HepG2 (cell line): Measurements from ENCODE around the gene HERC4. TPM values are rescaled to one million over a fixed set of nuclear protein-coding genes. Genes with fewer than 3 reads are reported as not detected.

Experiments used
- ATAC-seq: fragments of 200-7000 bp; cut with Tn5 transposase; 3 replicates; pipeline ENCODE4 v1.9.1; 2020; ENCODE audit warnings: mild to moderate bottlenecking, moderate library complexity
- BruUV-seq: library from RNA; stranded (reverse); fragments of 400-500 nt; replicated peaks from 2 replicates; lab custom pipeline; 2021; lab: Mats Ljungman, UMichigan
- CTCF ChIA-PET: fragments of 300-600 bp; formaldehyde crosslinking; extraction: SDS; loops from one replicate; lab custom pipeline; 2021; ENCODE audit warnings: low total read pairs, inconsistent platforms, low intra/inter-chr PET ratio; lab: Yijun Ruan, JAX
- POLR2A ChIA-PET: fragments of 350-600 bp; sonication (Branson Sonifier 250); formaldehyde crosslinking; loops from one replicate; lab custom pipeline; 2020; ENCODE audit warnings: antibody characterized with exemption, inconsistent platforms; lab: Yijun Ruan, JAX
- DNase-seq: peaks from one replicate; pipeline ENCODE4 v3.0.0-alpha.2; 2015; ENCODE audit warnings: low spot score
- FAIRE-seq: peaks from 3 replicates; lab custom pipeline; 2011; peaks lifted over from hg19 to GRCh38; lab: Jason Lieb, UNC
- H2AFZ ChIP-seq: one replicate; pipeline ENCODE4 v1.6.1; 2011; ENCODE audit warnings: low read length, inconsistent platforms
- H3K27ac ChIP-seq: fragments of 300-600 bp; 3 replicates; pipeline ENCODE4 v1.8.0; 2011; ENCODE audit warnings: mixed run types, mild to moderate bottlenecking, mixed read lengths, low read length, inconsistent platforms; ENCODE audit not compliant: insufficient read depth; ENCODE audit errors: extremely low read length
- H3K27me3 ChIP-seq, 2 experiments: fragments of 200-600 bp in 1 of 2; 2 replicates in 1 of 2; 3 replicates in 1 of 2; pipeline versions ENCODE4 v1.6.0 to v1.8.0; 2011; ENCODE audit warnings: low read length in 2 of 2, mild to moderate bottlenecking in 2 of 2, moderate library complexity in 2 of 2, inconsistent platforms in 1 of 2; ENCODE audit not compliant: insufficient read depth in 2 of 2, control insufficient read depth in 1 of 2
- H3K36me3 ChIP-seq, 2 experiments: fragments of 200-600 bp in 1 of 2; replicated peaks in 1 of 2; 2 replicates in 1 of 2; 3 replicates in 1 of 2; pipeline versions ENCODE4 v1.5.1 to v1.8.0; 2011; ENCODE audit warnings: low read length in 2 of 2, inconsistent platforms in 1 of 2; ENCODE audit not compliant: insufficient read depth in 2 of 2, control insufficient read depth in 1 of 2
- H3K4me1 ChIP-seq: 2 replicates; pipeline ENCODE4 v1.5.1; 2012; ENCODE audit warnings: low read length, inconsistent platforms; ENCODE audit not compliant: insufficient read depth
- H3K4me2 ChIP-seq: 2 replicates; pipeline ENCODE4 v1.6.0; 2011; ENCODE audit warnings: low read depth, low read length, inconsistent platforms
- H3K4me3 ChIP-seq, 3 experiments: fragments of 200-600 bp in 1 of 3; sonication (generic), shearing (Covaris generic) in 1 of 3; replicated peaks in 1 of 3; 2 replicates each; pipeline ENCODE4 v1.5.1; 2011 to 2016; ENCODE audit warnings: low read length in 3 of 3, inconsistent platforms in 2 of 3, low read depth in 2 of 3, mild to moderate bottlenecking in 2 of 3, control low read depth in 1 of 3, mixed read lengths in 1 of 3; ENCODE audit not compliant: insufficient read depth in 1 of 3
- H3K79me2 ChIP-seq: one replicate; pipeline ENCODE4 v1.6.1; 2011; ENCODE audit warnings: low read length, inconsistent platforms; ENCODE audit not compliant: insufficient read depth
- H3K9ac ChIP-seq: 2 replicates; pipeline ENCODE4 v1.6.0; 2011; ENCODE audit warnings: mild to moderate bottlenecking, low read depth, low read length, inconsistent platforms; ENCODE audit not compliant: insufficient read depth
- H3K9me3 ChIP-seq: 2 replicates; pipeline ENCODE4 v1.5.1; 2012; ENCODE audit warnings: mild to moderate bottlenecking, low read length
- H4K20me1 ChIP-seq: 2 replicates; pipeline ENCODE4 v1.6.0; 2011; ENCODE audit warnings: inconsistent platforms, mild to moderate bottlenecking, low read length, moderate library complexity; ENCODE audit not compliant: insufficient read depth
- ELF4 ChIP-seq: sonication (generic); formaldehyde crosslinking; IDR thresholded peaks from 2 replicates; pipeline ENCODE4 v1.5.0; 2020; ENCODE audit warnings: missing genetic modification reagents, mild to moderate bottlenecking, moderate library complexity, borderline replicate concordance
- GLI4 ChIP-seq: sonication (generic); formaldehyde crosslinking; IDR thresholded peaks from 2 replicates; pipeline ENCODE4 v1.5.1; 2020; ENCODE audit warnings: missing genetic modification reagents, mild to moderate bottlenecking, moderate library complexity, borderline replicate concordance
- HMGXB4 ChIP-seq, 2 experiments: sonication (generic) in 1 of 2; formaldehyde crosslinking in 1 of 2; IDR thresholded peaks; 2 replicates each; pipeline versions ENCODE4 v1.4.0 to v1.6.1; 2018 to 2020; ENCODE audit warnings: missing genetic modification reagents in 2 of 2, borderline replicate concordance in 1 of 2, low read depth in 1 of 2, mild to moderate bottlenecking in 1 of 2, missing biosample characterization in 1 of 2
- KMT2B ChIP-seq: IDR thresholded peaks from 2 replicates; pipeline ENCODE4 v1.6.1; 2016; ENCODE audit warnings: missing genetic modification reagents, missing compliant biosample characterization
- PHF21A ChIP-seq: sonication (generic); formaldehyde crosslinking; IDR thresholded peaks from 2 replicates; pipeline ENCODE4 v1.5.0; 2020; ENCODE audit warnings: mild to moderate bottlenecking, missing genetic modification reagents
- ZNF629 ChIP-seq: sonication (generic); formaldehyde crosslinking; conservative IDR thresholded peaks from 2 replicates; pipeline ENCODE4 v1.5.0; 2020; ENCODE audit warnings: missing genetic modification reagents
- ZNF704 ChIP-seq: sonication (generic); formaldehyde crosslinking; IDR thresholded peaks from 2 replicates; pipeline ENCODE4 v1.8.1; 2023; ENCODE audit warnings: mild to moderate bottlenecking, inconsistent platforms, moderate library complexity, missing genetic modification reagents, borderline replicate concordance
- WGBS: methylation state at CpG from one replicate; pipeline ENCODE4 v1.1.6; 2017; ENCODE audit warnings: low lambda C conversion rate; 5-methylcytosine and 5-hydroxymethylcytosine counted together
- in situ Hi-C: cut with HindIII; loops from 2 replicates; pipeline ENCODE4 v1.10.0; 2017; ENCODE audit warnings: low pct_unique_long_range_greater_than_20kb; ENCODE audit not compliant: extremely low pct_ligation_motif_present
- intact Hi-C: fragments of 100-400 bp; cut with micrococcal nuclease; formaldehyde crosslinking; loops from one replicate; pipeline ENCODE4 v1.10.0; 2022; ENCODE audit not compliant: unreplicated experiment
- polyA plus RNA-seq, 8 experiments: library from polyadenylated mRNA; depleted of rRNA in 3 of 8; stranded (reverse) in 7 of 8; unstranded in 1 of 8; fragments of >200 nt; fragmentation: Illumina TruSeq in 4 of 8; extraction: Trizol in 4 of 8; gene quantifications; 2 replicates each; pipeline versions ENCODE4 v1.2.1 to v1.2.3, GENCODE V29; 2011 to 2016; ENCODE audit warnings: low read depth in 4 of 8, missing spikeins in 1 of 8, mixed read lengths in 1 of 8; ENCODE audit not compliant: insufficient read depth in 1 of 8
- total RNA-seq, 5 experiments: library from RNA; depleted of rRNA; stranded (reverse); fragments of >200 nt; fragmentation: Illumina TruSeq; extraction: Trizol; gene quantifications; 2 replicates each; pipeline ENCODE4 v1.2.3, GENCODE V29; 2016; ENCODE audit warnings: low read depth in 1 of 5
- TF ChIP-seq, protein P1 (sequence below), 2 experiments: sonication (generic) in 1 of 2; formaldehyde crosslinking in 1 of 2; IDR thresholded peaks; 2 replicates each; pipeline versions ENCODE4 v1.4.0 to v1.6.1; 2016 to 2020; ENCODE audit warnings: borderline replicate concordance in 1 of 2, low read depth in 1 of 2, mild to moderate bottlenecking in 1 of 2, missing genetic modification reagents in 1 of 2

Gene HERC4
- total and polyA plus RNA-seq, 2 of the 13 experiments (the other 11 are each of a cell fraction or from before 2014, with no cell fraction given), result 9.8 to 20.2 TPM

DNA sequence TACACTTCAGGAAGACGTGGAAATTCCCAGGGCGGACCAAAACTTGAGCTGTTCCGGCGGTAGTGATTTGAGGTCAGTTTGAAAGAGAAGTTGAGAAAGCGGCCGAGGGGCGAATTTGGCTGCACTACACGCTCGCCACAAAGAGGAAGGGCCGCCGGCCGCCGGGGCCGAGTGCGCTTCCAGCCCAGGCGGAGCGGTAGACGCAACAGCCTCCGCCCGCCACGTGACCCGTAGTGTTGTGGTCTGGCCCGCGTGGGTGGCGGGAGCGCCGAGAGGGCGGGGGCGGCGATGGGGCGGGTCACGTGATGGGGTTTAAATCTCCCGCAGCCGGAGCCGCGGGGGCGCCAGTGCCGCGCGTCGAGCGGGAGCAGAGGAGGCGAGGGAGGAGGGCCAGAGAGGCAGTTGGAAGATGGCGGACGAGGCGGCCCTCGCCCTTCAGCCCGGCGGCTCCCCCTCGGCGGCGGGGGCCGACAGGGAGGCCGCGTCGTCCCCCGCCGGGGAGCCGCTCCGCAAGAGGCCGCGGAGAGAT lies 190.7 kb downstream of the HERC4 start, which contains the start of gene SIRT1 (continued):
- TF ChIP-seq, protein P1, sequence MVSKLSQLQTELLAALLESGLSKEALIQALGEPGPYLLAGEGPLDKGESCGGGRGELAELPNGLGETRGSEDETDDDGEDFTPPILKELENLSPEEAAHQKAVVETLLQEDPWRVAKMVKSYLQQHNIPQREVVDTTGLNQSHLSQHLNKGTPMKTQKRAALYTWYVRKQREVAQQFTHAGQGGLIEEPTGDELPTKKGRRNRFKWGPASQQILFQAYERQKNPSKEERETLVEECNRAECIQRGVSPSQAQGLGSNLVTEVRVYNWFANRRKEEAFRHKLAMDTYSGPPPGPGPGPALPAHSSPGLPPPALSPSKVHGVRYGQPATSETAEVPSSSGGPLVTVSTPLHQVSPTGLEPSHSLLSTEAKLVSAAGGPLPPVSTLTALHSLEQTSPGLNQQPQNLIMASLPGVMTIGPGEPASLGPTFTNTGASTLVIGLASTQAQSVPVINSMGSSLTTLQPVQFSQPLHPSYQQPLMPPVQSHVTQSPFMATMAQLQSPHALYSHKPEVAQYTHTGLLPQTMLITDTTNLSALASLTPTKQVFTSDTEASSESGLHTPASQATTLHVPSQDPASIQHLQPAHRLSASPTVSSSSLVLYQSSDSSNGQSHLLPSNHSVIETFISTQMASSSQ (IDR thresholded peaks at IDR 0.05; ENCODE audit: low read depth), result no peak
- TF ChIP-seq, protein P1 (CRISPR knock-in tag; IDR thresholded peaks at IDR 0.05; ENCODE audit: borderline replicate concordance), result peak; percentile 81
- no peak for TF ChIP-seq GLI4 (CRISPR knock-in tag)
- TF ChIP-seq ELF4, result no peak
- TF ChIP-seq ZNF704 (CRISPR knock-in tag), result no peak

GRCh38 chr10:67883710-67884312 lies 191.3 kb downstream of the HERC4 start:
- POLR2A ChIA-PET, result interaction anchor here (0.7 to 1.2 kb wide), 5 partner anchors 22 to 81 kb away, joined by 3 to 4 read pairs (median 3); no protein-coding TSS in a partner anchor
- no peak for FAIRE-seq
- TF ChIP-seq PHF21A (CRISPR knock-in tag) (0 out of 2 replicates have a peak, but pooled peaks have one; percentile 10), ZNF629 (CRISPR knock-in tag) (peak; percentile 98), KMT2B (CRISPR knock-in tag) (no peak), HMGXB4 (CRISPR knock-in tag; IDR thresholded peaks at IDR 0.05; ENCODE audit: borderline replicate concordance in 1 of 2, low read depth in 1 of 2) (no peak)

More at GRCh38 chr10:67883710-67884312, 191.3 kb downstream of the HERC4 start:
- H3K27ac ChIP-seq, result peak overlapping the region; percentile 75
- peaks cover 8% of the 10 kb centered on the region; the same call in 1 of the 2 replicates for H4K20me1 ChIP-seq
- H3K36me3 ChIP-seq, result peaks cover 1 to 10% of the 10 kb centered on the region in 2 experiments; a peak in 3 of 5 replicates
- peak overlapping the region; percentile 98 for H2AFZ ChIP-seq
- H3K4me3 ChIP-seq, result peak overlapping the region; percentile 53 to 88 (median 76); a peak in 5 of 6 replicates
- no peaks in the 10 kb centered on the region for H3K9me3 ChIP-seq
- WGBS, result 8% methylated on average over 13 of the region's 13 CpGs
- peak overlapping the region; percentile 95 for H3K4me2 ChIP-seq
- in situ Hi-C loops (no loop called here), intact Hi-C loops (no loop called here)
- ATAC-seq, result peak; percentile 27
- DNase-seq, result no peak
- TSS peak; percentile 82 for BruUV-seq
- H3K4me1 ChIP-seq, result peaks cover 35% of the 10 kb centered on the region
- no peaks in the 10 kb centered on the region; a peak in 1 of 5 replicates for H3K27me3 ChIP-seq
- peak overlapping the region; percentile 75 for H3K9ac ChIP-seq
- CTCF ChIA-PET, result no interaction called here
- H3K79me2 ChIP-seq, result peaks cover 31% of the 10 kb centered on the region
